Retina (tissue), 1 donor: ENCODE data around the gene RGR.
"Not testable (repeated sequence)": the region's sequence is repeated elsewhere in the genome, so short reads cannot be mapped to it uniquely, and the experiment has no call there.

Experiments
- DNase-seq: peaks from one replicate; pipeline ENCODE4 v3.0.0-alpha.2; 2016

RGR gene

GRCh38 chr10:84261236-84261915, 16.5 kb downstream of the RGR start:
- DNase-seq, result no peak

- no peak for DNase-seq
These were observed 17.5 kb downstream of the RGR start for GRCh38 chr10:84262190-84262956.

GRCh38 chr10:84263716-84264115, 18.9 kb downstream of the RGR start:
- DNase-seq, result no peak

- peak; percentile 87 for DNase-seq
These were observed 19.8 kb downstream of the RGR start for GRCh38 chr10:84264611-84265141.

- DNase-seq, result no peak
These were observed 20.6 kb downstream of the RGR start for GRCh38 chr10:84265418-84265817.

- no peak for DNase-seq
These were observed 22.8 kb downstream of the RGR start for GRCh38 chr10:84267503-84268126.

GRCh38 chr10:84269162-84269561, 24.3 kb downstream of the RGR start:
- DNase-seq, result no peak

GRCh38 chr10:84269773-84270172, 24.9 kb downstream of the RGR start:
- DNase-seq, result no peak

GRCh38 chr10:84270708-84271107, 25.9 kb downstream of the RGR start:
- DNase-seq, result no peak

- DNase-seq, result not testable (repeated sequence)
These were observed 35.1 kb downstream of the RGR start for GRCh38 chr10:84279876-84280475.

GRCh38 chr10:84286695-84287094, 41.8 kb downstream of the RGR start:
- DNase-seq, result no peak

GRCh38 chr10:84288151-84288550, 43.3 kb downstream of the RGR start:
- no peak for DNase-seq

GRCh38 chr10:84289521-84290200, 44.8 kb downstream of the RGR start:
- no peak for DNase-seq

- DNase-seq, result no peak
These were observed 45.4 kb downstream of the RGR start for GRCh38 chr10:84290235-84290634.

- peak; percentile 24 for DNase-seq
These were observed 46.5 kb downstream of the RGR start for GRCh38 chr10:84291384-84291783.

GRCh38 chr10:84292502-84292901, 47.6 kb downstream of the RGR start:
- no peak for DNase-seq

- DNase-seq, result no peak
These were observed 48.3 kb downstream of the RGR start for GRCh38 chr10:84293171-84293570.

- DNase-seq, result peak; percentile 18
These were observed 48.7 kb downstream of the RGR start for GRCh38 chr10:84293574-84294016.

GRCh38 chr10:84294766-84295447, 50.1 kb downstream of the RGR start:
- DNase-seq, result no peak

GRCh38 chr10:84296091-84296981, 51.5 kb downstream of the RGR start:
- DNase-seq, result no peak

- DNase-seq, result no peak
These were observed 53.2 kb downstream of the RGR start for GRCh38 chr10:84298057-84298456.
